GM21423 (cell line): ENCODE results near the gene SPEG.

Experiments used
- ATAC-seq: cut with Tn5 transposase; IDR thresholded peaks from one replicate; pipeline ENCODE4 v1.9.1; 2021; ENCODE audit warnings: mild to moderate bottlenecking, moderate library complexity; ENCODE audit not compliant: unreplicated experiment

The SPEG gene

GRCh38 chr2:219458996-219459395 is 24.4 kb downstream of the SPEG start:
- ATAC-seq, result no peak

GRCh38 chr2:219459460-219460311 is 25.0 kb downstream of the SPEG start:
- ATAC-seq, result peak; percentile 75

DNA sequence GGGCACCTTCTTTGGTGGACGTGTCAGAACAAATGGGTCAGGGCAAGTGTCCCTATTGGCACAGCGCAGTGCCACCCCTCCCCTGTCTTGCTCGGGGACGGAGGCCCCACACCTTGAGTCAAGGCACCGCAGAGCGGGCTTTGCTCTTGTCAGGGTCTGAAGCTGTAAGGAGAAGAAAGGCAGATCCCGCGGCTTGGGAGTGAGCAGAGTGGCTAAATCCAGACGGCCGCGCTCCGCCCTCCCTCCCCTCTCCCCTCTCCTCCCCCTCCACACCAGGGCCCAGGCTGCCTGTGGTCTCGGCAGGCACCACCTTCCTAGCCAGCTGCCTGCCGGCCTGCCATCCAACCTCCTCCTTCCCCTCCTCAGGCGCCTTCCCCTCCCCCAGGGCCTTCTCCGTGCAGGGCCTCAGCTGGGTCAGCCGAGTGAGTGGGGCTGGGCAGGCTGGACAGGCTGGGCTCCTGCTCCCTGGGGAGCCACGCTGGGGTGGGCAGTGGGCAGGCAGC is 25.8 kb downstream of the SPEG start:
- no peak for ATAC-seq

DNA sequence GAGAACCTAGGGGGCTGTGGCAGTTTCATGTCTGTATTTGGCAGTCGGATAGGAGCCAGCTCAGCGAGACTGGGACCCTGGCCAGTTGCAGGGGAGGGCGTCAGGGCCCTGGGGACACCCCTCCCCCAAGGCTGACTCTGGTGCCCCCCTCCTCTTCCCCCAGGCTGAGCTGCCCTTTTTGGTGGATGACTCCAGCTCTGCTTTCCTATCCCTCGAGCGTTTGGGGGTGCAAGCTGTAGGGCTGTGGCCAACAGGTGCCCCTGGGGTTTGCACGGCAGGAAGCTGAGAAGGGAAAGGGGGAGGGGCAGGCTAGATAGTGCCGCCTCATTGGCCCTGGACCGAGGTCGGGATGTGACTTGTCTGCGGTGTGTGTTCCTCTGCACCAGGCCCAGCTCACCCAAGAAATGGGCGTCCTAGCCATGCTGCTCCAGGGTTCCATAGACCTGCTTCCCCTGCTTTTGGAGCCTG is 26.4 kb downstream of the SPEG start:
- no peak for ATAC-seq

- ATAC-seq, result no peak
Observed at GRCh38 chr2:219461669-219462068, 27.0 kb downstream of the SPEG start.

- ATAC-seq, result no peak
Observed at GRCh38 chr2:219462349-219462748, 27.7 kb downstream of the SPEG start.

DNA sequence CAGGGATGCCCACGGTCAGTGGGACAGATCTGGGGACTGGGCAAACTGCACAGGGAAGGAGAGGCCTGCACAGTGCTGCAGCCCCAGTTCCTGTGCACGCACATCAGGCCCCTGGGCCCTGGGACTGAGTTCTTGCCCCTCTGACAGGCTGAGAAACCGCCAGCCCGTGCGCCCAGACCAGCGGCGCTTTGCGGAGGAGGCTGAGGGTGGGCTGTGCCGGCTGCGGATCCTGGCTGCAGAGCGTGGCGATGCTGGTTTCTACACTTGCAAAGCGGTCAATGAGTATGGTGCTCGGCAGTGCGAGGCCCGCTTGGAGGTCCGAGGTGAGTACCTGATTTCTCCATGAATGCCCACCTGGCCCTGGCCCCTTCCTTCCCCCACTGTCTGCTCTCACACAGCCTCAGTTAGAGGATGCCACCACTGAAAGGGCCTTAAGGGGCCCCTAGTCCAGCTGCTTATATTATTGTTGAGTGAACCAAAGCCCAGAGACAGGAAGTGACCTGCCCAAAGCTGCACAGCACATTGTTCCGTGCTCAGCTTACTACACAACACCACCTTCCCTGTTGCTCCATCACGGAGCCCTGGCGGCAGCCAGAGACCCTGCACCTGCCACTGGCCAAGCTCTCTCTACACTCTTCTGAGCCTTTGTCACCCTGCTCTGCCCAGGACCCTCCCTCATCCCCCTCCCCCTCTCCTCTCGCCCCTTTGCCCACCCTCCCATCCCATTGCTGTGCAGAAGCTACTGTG is 29.8 kb downstream of the SPEG start:
- no peak for ATAC-seq

DNA sequence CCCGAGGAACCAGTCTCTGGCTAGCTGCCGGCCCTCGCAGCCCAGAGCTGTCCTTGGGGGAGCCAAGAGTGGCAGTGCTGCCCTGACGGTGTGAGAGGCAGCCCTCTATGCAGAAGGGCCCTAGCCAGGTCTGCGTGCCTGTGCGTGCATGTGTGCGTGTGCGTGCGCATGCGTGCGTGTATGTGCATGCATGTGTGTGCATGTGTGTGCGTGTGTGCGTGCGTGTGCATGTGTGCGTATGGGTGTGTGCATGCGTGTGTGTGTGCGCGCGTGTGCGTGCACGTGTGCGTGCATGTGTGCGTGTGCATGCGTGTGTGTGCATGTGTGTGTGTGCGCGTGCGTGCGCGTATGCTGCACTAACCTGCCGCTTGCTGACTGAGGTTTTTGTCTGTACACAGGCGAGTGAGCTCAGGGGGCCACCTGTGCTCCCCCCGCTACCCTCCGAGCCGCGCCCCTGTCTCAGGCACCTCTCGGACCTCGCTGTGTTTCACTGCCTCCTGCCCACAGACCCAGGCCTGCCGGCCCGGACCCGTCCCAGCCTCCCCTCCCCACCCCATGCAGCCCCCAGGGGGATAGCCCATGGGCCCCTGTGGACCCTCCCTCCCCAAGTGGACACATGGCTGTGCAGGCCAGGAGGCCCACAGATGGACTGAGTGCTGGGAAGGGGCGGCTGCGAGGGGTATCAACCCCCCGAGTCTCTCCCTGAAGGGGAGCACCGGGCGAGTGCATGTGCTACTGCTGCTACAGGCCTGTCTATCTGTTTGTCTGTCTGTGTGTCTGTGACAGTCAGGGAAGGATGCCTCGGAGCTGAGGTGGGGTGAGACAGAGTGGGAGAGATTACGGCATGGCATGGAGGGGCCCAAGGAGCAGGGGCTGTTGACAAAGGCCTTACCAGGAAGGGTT is 31.3 kb downstream of the SPEG start:
- ATAC-seq, result no peak

- ATAC-seq, result no peak
Observed at GRCh38 chr2:219466816-219467735, 32.4 kb downstream of the SPEG start.

DNA sequence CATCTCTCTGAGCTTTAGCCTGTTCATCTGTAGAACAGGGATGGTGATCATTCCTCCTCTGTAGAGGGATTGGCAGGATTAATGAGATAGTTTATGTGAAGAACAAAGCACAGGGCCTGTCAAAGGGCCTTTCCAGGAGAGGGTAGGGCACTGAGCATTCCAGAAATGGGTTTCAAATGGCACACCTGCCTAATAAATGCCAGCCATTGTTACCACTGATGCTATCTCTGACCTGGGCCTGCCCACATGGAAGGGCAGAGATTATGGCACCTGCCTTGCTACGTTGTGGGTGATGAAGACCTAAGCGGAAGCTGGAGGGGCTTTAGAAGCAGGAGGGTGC is 33.1 kb downstream of the SPEG start:
- ATAC-seq, result no peak

DNA sequence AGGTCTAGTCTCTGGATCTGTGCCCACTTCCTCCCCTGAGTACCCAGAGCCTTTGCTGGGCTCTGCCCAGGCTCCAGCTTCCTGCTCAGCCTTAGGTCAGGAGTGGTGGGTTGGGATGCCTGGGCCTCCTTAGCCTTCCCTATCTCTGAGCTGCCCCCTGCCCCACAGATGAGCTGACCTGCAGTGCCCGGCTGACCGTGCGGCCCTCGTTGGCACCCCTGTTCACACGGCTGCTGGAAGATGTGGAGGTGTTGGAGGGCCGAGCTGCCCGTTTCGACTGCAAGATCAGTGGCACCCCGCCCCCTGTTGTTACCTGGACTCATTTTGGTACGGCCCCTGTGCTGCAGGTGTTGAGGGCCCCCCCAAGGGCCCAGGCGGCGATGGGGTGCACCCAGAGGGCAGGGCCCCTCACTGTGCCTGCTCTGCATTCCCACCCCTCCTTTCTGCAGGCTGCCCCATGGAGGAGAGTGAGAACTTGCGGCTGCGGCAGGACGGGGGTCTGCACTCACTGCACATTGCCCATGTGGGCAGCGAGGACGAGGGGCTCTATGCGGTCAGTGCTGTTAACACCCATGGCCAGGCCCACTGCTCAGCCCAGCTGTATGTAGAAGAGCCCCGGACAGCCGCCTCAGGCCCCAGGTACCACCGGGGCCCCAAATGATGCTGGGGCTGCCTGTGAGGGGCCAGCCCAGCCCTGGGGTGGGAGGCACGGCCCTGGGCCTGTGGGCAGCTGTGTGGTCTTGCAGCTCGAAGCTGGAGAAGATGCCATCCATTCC is 34.0 kb downstream of the SPEG start:
- ATAC-seq, result no peak

DNA sequence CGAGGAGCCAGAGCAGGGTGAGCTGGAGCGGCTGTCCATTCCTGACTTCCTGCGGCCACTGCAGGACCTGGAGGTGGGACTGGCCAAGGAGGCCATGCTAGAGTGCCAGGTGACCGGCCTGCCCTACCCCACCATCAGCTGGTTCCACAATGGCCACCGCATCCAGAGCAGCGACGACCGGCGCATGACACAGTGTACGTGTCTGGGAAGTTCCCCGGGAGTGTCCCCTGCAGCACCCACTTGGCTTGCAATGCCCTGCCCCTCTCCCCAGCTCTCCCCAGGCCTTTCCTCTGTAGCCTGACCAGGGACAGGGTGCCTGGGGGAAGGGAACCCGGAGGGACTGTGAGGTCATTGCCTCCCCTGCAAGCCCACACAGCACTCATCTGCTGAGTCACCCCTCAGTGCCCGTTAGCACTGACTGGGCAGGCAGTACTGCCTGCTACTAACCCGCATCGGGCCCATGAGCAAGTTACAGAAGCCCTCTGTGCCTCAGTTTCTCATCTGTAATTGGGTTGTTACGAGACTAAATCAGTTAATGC is 34.6 kb downstream of the SPEG start:
- ATAC-seq, result no peak

- ATAC-seq, result no peak
Observed at GRCh38 chr2:219470429-219470828, 35.8 kb downstream of the SPEG start.

- ATAC-seq, result no peak
Observed at GRCh38 chr2:219471476-219472371, 37.1 kb downstream of the SPEG start.

GRCh38 chr2:219472629-219473187 is 38.1 kb downstream of the SPEG start:
- no peak for ATAC-seq

- no peak for ATAC-seq
Observed at GRCh38 chr2:219473511-219473910, 38.9 kb downstream of the SPEG start.

DNA sequence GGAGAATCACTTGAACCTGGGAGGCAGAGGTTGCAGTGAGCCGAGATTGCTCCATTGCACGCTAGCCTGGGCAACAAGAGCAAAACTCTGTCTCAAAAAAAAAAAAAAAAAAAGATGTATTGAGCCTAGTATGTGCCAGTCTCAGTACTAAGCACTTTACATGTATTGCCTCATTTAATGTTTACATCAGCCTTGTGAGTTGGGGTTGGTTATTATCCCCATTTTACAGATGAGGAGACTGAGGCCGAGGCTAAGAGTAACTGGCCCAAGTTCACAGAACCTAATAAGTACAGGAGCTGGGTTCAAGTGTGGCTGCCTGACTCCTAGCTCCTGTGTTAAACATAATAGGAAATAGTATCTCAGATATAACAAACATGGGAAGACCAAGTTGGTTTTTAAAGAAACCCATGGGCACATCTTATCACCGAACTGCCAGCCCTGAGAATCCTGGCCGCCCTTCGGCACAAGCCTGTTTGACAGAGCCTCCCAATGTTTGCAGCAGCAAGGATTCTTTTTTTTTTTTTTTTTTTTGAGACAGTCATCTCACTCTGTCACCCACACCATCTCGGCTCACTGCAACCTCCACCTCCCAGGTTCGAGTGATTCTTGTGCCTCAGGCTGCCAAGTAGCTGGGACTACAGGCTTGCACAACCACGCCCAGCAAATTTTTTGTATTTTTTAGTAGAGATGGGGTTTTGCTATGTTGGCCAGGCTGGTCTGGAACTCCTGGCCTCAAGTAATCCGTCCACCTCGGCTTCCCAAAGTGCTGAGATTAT is 39.8 kb downstream of the SPEG start:
- no peak for ATAC-seq
